Activated T-cell treated with anti-CD3 and anti-CD28 coated beads, Interleukin-2, amount 50 U/mL, for 72 hours (primary cell): ENCODE data around the gene SPAM1. TPM values are rescaled to one million over a fixed set of nuclear protein-coding genes. Genes with fewer than 3 reads are reported as not detected.

ENCODE experiments used
- ATAC-seq, 2 donors: fragments of 150-1000 bp; cut with Tn5 transposase; replicated peaks in 1 of 2; 2 replicates each; pipeline ENCODE4 v1.10.0; 2021; ENCODE audit warnings: moderate library complexity in 2 of 2, mild to moderate bottlenecking in 1 of 2
- DNase-seq, 2 donors: peaks; one replicate each; pipeline ENCODE4 v3.0.0; 2021 to 2022; ENCODE audit warnings: mixed read lengths in 1 of 2
- H3K27ac Mint-ChIP-seq: one replicate; pipeline ENCODE4 v1.8.0; 2022; ENCODE audit warnings: mild to moderate bottlenecking, moderate library complexity, mixed read lengths
- H3K27me3 Mint-ChIP-seq: one replicate; pipeline ENCODE4 v1.8.0; 2022; ENCODE audit warnings: low read depth, mixed read lengths
- H3K36me3 Mint-ChIP-seq, 2 donors: one replicate each; pipeline ENCODE4 v1.8.0; 2022; ENCODE audit warnings: mixed read lengths in 2 of 2, mild to moderate bottlenecking in 1 of 2; ENCODE audit not compliant: insufficient read depth in 2 of 2
- H3K4me1 Mint-ChIP-seq: one replicate; pipeline ENCODE4 v1.8.0; 2022; ENCODE audit warnings: low read depth, mixed read lengths
- H3K4me3 Mint-ChIP-seq, 2 donors: one replicate each; pipeline ENCODE4 v1.8.0; 2022; ENCODE audit warnings: mild to moderate bottlenecking in 2 of 2, mixed read lengths in 2 of 2, moderate library complexity in 2 of 2
- H3K9me3 Mint-ChIP-seq, 2 donors: one replicate each; pipeline ENCODE4 v1.8.0; 2022; ENCODE audit warnings: mixed read lengths in 2 of 2
- total RNA-seq, 2 donors: library from RNA; stranded (reverse); gene quantifications; one replicate each; pipeline ENCODE4 v1.2.3, GENCODE V29; 2022

SPAM1 gene
- total RNA-seq, 2 donors from 2014 or later, result not detected

DNA sequence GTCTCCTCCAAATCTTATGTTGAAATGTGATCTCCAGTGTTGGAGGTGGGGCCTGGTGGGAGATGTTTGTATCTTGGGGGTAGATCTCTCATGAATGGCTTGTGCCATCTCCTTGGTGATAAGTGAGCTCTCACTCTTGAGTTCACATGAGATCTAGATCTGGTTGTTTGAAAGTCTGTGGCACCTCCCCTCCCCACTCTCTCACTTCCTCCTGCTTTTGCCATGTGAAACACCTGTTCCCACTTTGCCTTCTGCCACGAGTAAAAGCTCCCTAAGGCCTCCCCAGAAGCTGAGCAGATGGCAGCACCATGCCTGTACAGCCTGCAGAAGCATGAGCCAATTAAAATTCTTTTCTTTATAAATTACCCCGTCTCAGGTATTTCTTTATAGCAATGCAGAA, 84.3 kb downstream of the SPAM1 start:
- no peaks in the 10 kb centered on the region for H3K4me1 Mint-ChIP-seq
- DNase-seq (no peak), ATAC-seq (no peak)
- no peaks in the 10 kb centered on the region for H3K36me3 Mint-ChIP-seq
- H3K9me3 Mint-ChIP-seq, result no peaks in the 10 kb centered on the region
- H3K27me3 Mint-ChIP-seq, result no peaks in the 10 kb centered on the region
- H3K4me3 Mint-ChIP-seq, result no peak overlapping the region
- no peak overlapping the region for H3K27ac Mint-ChIP-seq

Other genes starting within 250 kb of the SPAM1 start
- gene WASL, start 176.2 kb upstream of the SPAM1 start, total RNA-seq, result 1 to 10 TPM; 7.2 to 8.7 TPM
- 1 to 10 TPM in 1 of 2 donors, under 1 TPM in 1; 0.48 to 1.8 TPM for gene HYAL4, start 80.1 kb upstream of the SPAM1 start, total RNA-seq
- gene TMEM229A, start 107.8 kb downstream of the SPAM1 start, total RNA-seq, result not detected